Stimulated activated CD8-positive, alpha-beta memory T cell treated with anti-CD3 and anti-CD28 coated beads, Interleukin-7, amount 100 ng/mL, for 1 hour (primary cell): Measurements from ENCODE around the gene TTC28.
"Not testable (repeated sequence)": the region's sequence is repeated elsewhere in the genome, so short reads cannot be mapped to it uniquely, and the experiment has no call there.

Experiments
- DNase-seq, 2 donors: peaks; one replicate each; pipeline ENCODE4 v3.0.0-alpha.2; 2020; ENCODE audit warnings: low read depth in 2 of 2

TTC28 gene

GRCh38 chr22:28560046-28560742 lies 119.4 kb downstream of the TTC28 start:
- DNase-seq: no peak

- no peak for DNase-seq
Measured at GRCh38 chr22:28557184-28557583, 122.5 kb downstream of the TTC28 start.

GRCh38 chr22:28553108-28553866 lies 126.4 kb downstream of the TTC28 start:
- DNase-seq: not testable (repeated sequence)

GRCh38 chr22:28548406-28548805 lies 131.2 kb downstream of the TTC28 start:
- DNase-seq: no peak

- DNase-seq: no peak
Measured at GRCh38 chr22:28547132-28547842, 132.4 kb downstream of the TTC28 start.

- no peak for DNase-seq
Measured at GRCh38 chr22:28544431-28544868, 135.2 kb downstream of the TTC28 start.

- DNase-seq: no peak
Measured at GRCh38 chr22:28542980-28543621, 136.5 kb downstream of the TTC28 start.

- no peak for DNase-seq
Measured at GRCh38 chr22:28541137-28541536, 138.5 kb downstream of the TTC28 start.

GRCh38 chr22:28538922-28539321 lies 140.7 kb downstream of the TTC28 start:
- no peak for DNase-seq

GRCh38 chr22:28530565-28530964 lies 149.1 kb downstream of the TTC28 start:
- not testable (repeated sequence) for DNase-seq

- not testable (repeated sequence) for DNase-seq
Measured at GRCh38 chr22:28529144-28529543, 150.5 kb downstream of the TTC28 start.

- DNase-seq: no peak
Measured at GRCh38 chr22:28521451-28521850, 158.2 kb downstream of the TTC28 start.

- DNase-seq: no peak
Measured at GRCh38 chr22:28514321-28514821, 165.3 kb downstream of the TTC28 start.

- not testable (repeated sequence) for DNase-seq
Measured at GRCh38 chr22:28512387-28512786, 167.3 kb downstream of the TTC28 start.

GRCh38 chr22:28507896-28508295 lies 171.7 kb downstream of the TTC28 start:
- DNase-seq: no peak

GRCh38 chr22:28506150-28506535 lies 173.5 kb downstream of the TTC28 start:
- DNase-seq: no peak

GRCh38 chr22:28505416-28506149 lies 174.1 kb downstream of the TTC28 start:
- DNase-seq: no peak

- no peak for DNase-seq
Measured at GRCh38 chr22:28500006-28500405, 179.6 kb downstream of the TTC28 start.

GRCh38 chr22:28498044-28498443 lies 181.6 kb downstream of the TTC28 start:
- DNase-seq: no peak

GRCh38 chr22:28497188-28497587 lies 182.5 kb downstream of the TTC28 start:
- no peak for DNase-seq

- DNase-seq: not testable (repeated sequence)
Measured at GRCh38 chr22:28491289-28491688, 188.4 kb downstream of the TTC28 start.
